Ovary (tissue), 3 donors: ENCODE measurements around the gene KLHL6.

Experiments
- CTCF ChIP-seq, 3 donors: fragments of 450-650 bp in 2 of 3; fragments of 200-600 bp in 1 of 3; IDR thresholded peaks; one replicate each; pipeline versions ENCODE4 v1.5.1 to v1.8.0; 2016 to 2022; ENCODE audit warnings: antibody characterized with exemption in 3 of 3, mild to moderate bottlenecking in 1 of 3
- EP300 ChIP-seq: sonication (generic); formaldehyde crosslinking; IDR thresholded peaks from one replicate; pipeline ENCODE4 v1.6.1; 2017; ENCODE audit warnings: antibody characterized with exemption
- POLR2A ChIP-seq: fragments of 450-650 bp; IDR thresholded peaks from one replicate; pipeline ENCODE4 v1.6.1; 2017; ENCODE audit warnings: antibody characterized with exemption, mild to moderate bottlenecking, moderate library complexity
- donor health status: DM: no; HTN: no; CAD: no.

GRCh38 chr3:183449791-183450190 lies 105.7 kb downstream of the KLHL6 start:
- TF ChIP-seq POLR2A (no peak), CTCF (IDR thresholded peaks at IDR 0.05) (no peak), EP300 (no peak)
